Loucy (cell line): ENCODE measurements around the gene SIL1.

ENCODE experiments used
- EZH2phosphoT487 ChIP-seq: fragments of 200-600 bp; IDR thresholded peaks from 2 replicates; pipeline ENCODE4 v1.6.1; 2018; ENCODE audit warnings: antibody characterized with exemption, mild to moderate bottlenecking, moderate library complexity, borderline replicate concordance
- TF ChIP-seq, protein P1 (sequence below): fragments of 200-600 bp; sonication (generic); conservative IDR thresholded peaks from 2 replicates; pipeline ENCODE4 v1.5.1; 2014; ENCODE audit warnings: mild to moderate bottlenecking, antibody characterized with exemption, low read length

- TF ChIP-seq, protein P1, sequence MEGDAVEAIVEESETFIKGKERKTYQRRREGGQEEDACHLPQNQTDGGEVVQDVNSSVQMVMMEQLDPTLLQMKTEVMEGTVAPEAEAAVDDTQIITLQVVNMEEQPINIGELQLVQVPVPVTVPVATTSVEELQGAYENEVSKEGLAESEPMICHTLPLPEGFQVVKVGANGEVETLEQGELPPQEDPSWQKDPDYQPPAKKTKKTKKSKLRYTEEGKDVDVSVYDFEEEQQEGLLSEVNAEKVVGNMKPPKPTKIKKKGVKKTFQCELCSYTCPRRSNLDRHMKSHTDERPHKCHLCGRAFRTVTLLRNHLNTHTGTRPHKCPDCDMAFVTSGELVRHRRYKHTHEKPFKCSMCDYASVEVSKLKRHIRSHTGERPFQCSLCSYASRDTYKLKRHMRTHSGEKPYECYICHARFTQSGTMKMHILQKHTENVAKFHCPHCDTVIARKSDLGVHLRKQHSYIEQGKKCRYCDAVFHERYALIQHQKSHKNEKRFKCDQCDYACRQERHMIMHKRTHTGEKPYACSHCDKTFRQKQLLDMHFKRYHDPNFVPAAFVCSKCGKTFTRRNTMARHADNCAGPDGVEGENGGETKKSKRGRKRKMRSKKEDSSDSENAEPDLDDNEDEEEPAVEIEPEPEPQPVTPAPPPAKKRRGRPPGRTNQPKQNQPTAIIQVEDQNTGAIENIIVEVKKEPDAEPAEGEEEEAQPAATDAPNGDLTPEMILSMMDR, result no peak
- no peak for TF ChIP-seq EZH2phosphoT487
Observed at GRCh38 chr5:139090581-139090980, 107.6 kb downstream of the SIL1 start.
